Osteocyte (in vitro differentiated cells): ENCODE data around the gene LDB2. TPM values are rescaled to one million over a fixed set of nuclear protein-coding genes. Genes with fewer than 3 reads are reported as not detected.

ENCODE experiments used
- DNase-seq: peaks from one replicate; pipeline ENCODE4 v3.0.0; 2021; ENCODE audit warnings: mixed read lengths; ENCODE audit not compliant: unreplicated experiment; ENCODE audit errors: extremely low spot score
- H3K27ac Mint-ChIP-seq: one replicate; pipeline ENCODE4 v1.8.0; 2021; ENCODE audit warnings: mild to moderate bottlenecking, mixed read lengths; ENCODE audit not compliant: unreplicated experiment
- H3K27me3 Mint-ChIP-seq: one replicate; pipeline ENCODE4 v1.8.0; 2021; ENCODE audit warnings: mixed read lengths; ENCODE audit not compliant: unreplicated experiment
- H3K36me3 Mint-ChIP-seq: one replicate; pipeline ENCODE4 v1.8.0; 2021; ENCODE audit warnings: mixed read lengths; ENCODE audit not compliant: unreplicated experiment
- H3K4me1 Mint-ChIP-seq: one replicate; pipeline ENCODE4 v1.8.0; 2021; ENCODE audit warnings: mixed read lengths; ENCODE audit not compliant: unreplicated experiment
- H3K4me3 Mint-ChIP-seq: one replicate; pipeline ENCODE4 v1.8.0; 2021; ENCODE audit warnings: mild to moderate bottlenecking, moderate library complexity, mixed read lengths; ENCODE audit not compliant: unreplicated experiment
- H3K9me3 Mint-ChIP-seq: one replicate; pipeline ENCODE4 v1.8.0; 2021; ENCODE audit warnings: mixed read lengths; ENCODE audit not compliant: unreplicated experiment
- total RNA-seq: library from RNA; stranded (reverse); gene quantifications from 2 replicates; pipeline ENCODE4 v1.2.1, GENCODE V29; 2021
- TF ChIP-seq, protein P1 (sequence below): fragments of 200-600 bp; sonication (generic); IDR thresholded peaks from 2 replicates; pipeline ENCODE4 v1.5.0; 2021; ENCODE audit warnings: antibody characterized with exemption, mild to moderate bottlenecking, moderate library complexity

Gene LDB2
- total RNA-seq, 1 donor from 2014 or later, result 8.7 TPM

GRCh38 chr4:16668488-16668887 is 230.0 kb downstream of the LDB2 start:
- H3K4me3 Mint-ChIP-seq, result no peak overlapping the region
- no peaks in the 10 kb centered on the region for H3K9me3 Mint-ChIP-seq
- peaks cover 4% of the 10 kb centered on the region for H3K27me3 Mint-ChIP-seq
- H3K36me3 Mint-ChIP-seq, result no peaks in the 10 kb centered on the region
- H3K27ac Mint-ChIP-seq, result no peak overlapping the region
- no peaks in the 10 kb centered on the region for H3K4me1 Mint-ChIP-seq
- no peak for DNase-seq
- TF ChIP-seq, protein P1, sequence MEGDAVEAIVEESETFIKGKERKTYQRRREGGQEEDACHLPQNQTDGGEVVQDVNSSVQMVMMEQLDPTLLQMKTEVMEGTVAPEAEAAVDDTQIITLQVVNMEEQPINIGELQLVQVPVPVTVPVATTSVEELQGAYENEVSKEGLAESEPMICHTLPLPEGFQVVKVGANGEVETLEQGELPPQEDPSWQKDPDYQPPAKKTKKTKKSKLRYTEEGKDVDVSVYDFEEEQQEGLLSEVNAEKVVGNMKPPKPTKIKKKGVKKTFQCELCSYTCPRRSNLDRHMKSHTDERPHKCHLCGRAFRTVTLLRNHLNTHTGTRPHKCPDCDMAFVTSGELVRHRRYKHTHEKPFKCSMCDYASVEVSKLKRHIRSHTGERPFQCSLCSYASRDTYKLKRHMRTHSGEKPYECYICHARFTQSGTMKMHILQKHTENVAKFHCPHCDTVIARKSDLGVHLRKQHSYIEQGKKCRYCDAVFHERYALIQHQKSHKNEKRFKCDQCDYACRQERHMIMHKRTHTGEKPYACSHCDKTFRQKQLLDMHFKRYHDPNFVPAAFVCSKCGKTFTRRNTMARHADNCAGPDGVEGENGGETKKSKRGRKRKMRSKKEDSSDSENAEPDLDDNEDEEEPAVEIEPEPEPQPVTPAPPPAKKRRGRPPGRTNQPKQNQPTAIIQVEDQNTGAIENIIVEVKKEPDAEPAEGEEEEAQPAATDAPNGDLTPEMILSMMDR, result no peak

DNA sequence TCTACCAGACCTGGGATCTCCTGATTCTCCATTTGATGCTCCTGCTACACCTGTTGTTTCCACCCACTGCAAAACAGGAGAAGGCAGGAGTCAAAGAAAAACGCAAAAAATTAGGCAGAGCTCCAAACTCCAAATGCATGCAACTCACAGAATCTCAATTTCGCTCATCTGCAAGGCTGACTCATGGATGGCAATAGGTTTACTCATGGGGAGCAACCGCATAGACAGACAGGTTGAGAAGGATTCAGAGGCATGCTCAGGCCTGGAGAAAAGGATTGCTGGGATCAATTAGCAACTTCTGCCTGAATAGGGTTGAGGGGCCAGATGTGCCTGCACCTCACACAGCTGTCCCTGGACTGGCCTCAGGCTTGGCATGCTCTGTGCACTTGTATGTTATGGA is 231.0 kb downstream of the LDB2 start:
- no peaks in the 10 kb centered on the region for H3K9me3 Mint-ChIP-seq
- H3K27me3 Mint-ChIP-seq, result no peaks in the 10 kb centered on the region
- no peak overlapping the region for H3K4me3 Mint-ChIP-seq
- DNase-seq, result no peak
- H3K27ac Mint-ChIP-seq, result no peak overlapping the region
- no peaks in the 10 kb centered on the region for H3K36me3 Mint-ChIP-seq
- TF ChIP-seq, protein P1, result no peak
- H3K4me1 Mint-ChIP-seq, result no peaks in the 10 kb centered on the region

- no peak overlapping the region for H3K4me3 Mint-ChIP-seq
- TF ChIP-seq, protein P1, result no peak
- no peak overlapping the region for H3K27ac Mint-ChIP-seq
- no peaks in the 10 kb centered on the region for H3K4me1 Mint-ChIP-seq
- no peaks in the 10 kb centered on the region for H3K27me3 Mint-ChIP-seq
- DNase-seq, result no peak
- no peaks in the 10 kb centered on the region for H3K36me3 Mint-ChIP-seq
- no peaks in the 10 kb centered on the region for H3K9me3 Mint-ChIP-seq
Measured at GRCh38 chr4:16665942-16666551, 232.4 kb downstream of the LDB2 start.

GRCh38 chr4:16663732-16664131 is 234.7 kb downstream of the LDB2 start:
- no peak for DNase-seq
- Mint-ChIP-seq H3K4me1 (no peaks in the 10 kb centered on the region), H3K9me3 (no peaks in the 10 kb centered on the region), H3K36me3 (no peaks in the 10 kb centered on the region), H3K4me3 (no peak overlapping the region), H3K27me3 (no peaks in the 10 kb centered on the region), H3K27ac (no peak overlapping the region)
- TF ChIP-seq, protein P1, result no peak

DNA sequence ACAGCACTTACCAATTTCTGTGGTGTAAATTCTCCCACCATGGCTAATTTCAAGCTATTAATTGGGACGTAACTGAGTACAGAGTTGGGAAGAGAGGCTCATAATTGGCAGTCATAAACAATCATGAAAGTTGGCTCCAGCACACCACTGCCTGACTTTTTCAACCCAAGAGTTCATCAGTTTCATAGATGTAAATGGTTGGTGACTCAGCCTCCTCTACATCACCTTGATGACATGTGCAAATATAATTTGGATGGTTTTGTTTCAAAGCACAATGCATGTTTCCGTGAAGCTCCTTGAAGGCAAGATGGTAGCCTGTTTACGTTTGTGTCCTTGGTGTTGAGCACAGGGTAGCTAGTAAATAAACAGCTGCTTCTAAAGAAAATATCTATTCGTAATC is 235.1 kb downstream of the LDB2 start:
- TF ChIP-seq, protein P1, result no peak
- no peak for DNase-seq
- no peak overlapping the region for H3K27ac Mint-ChIP-seq
- no peaks in the 10 kb centered on the region for H3K4me1 Mint-ChIP-seq
- no peaks in the 10 kb centered on the region for H3K36me3 Mint-ChIP-seq
- no peak overlapping the region for H3K4me3 Mint-ChIP-seq
- no peaks in the 10 kb centered on the region for H3K27me3 Mint-ChIP-seq
- no peaks in the 10 kb centered on the region for H3K9me3 Mint-ChIP-seq
